Heart left ventricle (tissue), 13 donors: ENCODE data around the gene ABHD16B.
A peak's percentile ranks its signal among the peaks of the same experiment; 100 is the strongest.

Experiments
- POLR2A ChIP-seq, 2 donors: fragments of 450-650 bp; IDR thresholded peaks; one replicate each; pipeline ENCODE4 v1.6.1; 2017; ENCODE audit warnings: antibody characterized with exemption in 2 of 2, mild to moderate bottlenecking in 2 of 2, moderate library complexity in 2 of 2
- TF ChIP-seq, protein P1 (sequence below), 12 donors: fragments of 200-600 bp; sonication (generic) in 4 of 12; IDR thresholded peaks; one replicate each; pipeline versions ENCODE4 v1.5.0 to v1.8.0; 2018 to 2022; ENCODE audit warnings: antibody characterized with exemption in 12 of 12, mild to moderate bottlenecking in 5 of 12
- donor health status: ischemic (EF 13 %, LVEDD 7.1; RV severe dilation, severe dysfunction).
- donor health status: DM: no; HTN: yes; CAD: no.
- donor health status: DM: no; HTN: no; CAD: no.
- donor health status: ischemic (EF 25% LVEDD 6.9; RV normal size, moderate dysfunction).
- donor health status: ischemic (EF 25% LVEDD 5.7; RV mildly dilated, moderate dysfunction).
- donor health status: ischemic (EF 35%, LVEDD 5.7; RV mildly dilated, moderate dysfunction).
- donor health status: nonischemic (EF 11% LVEDD 7.7; RV severe dilation, severe dysfunction).
- donor health status: DM: yes; HTN: yes; CAD: no.
- donor health status: PGD.
- donor health status: ischemic (EF 29% LVEDD 5.4; RV normal size, mild dysfunction).
- donor health status: nonischemic (EF 23%, LVEDD 6.1; RV moderate dilation, normal function).

DNA sequence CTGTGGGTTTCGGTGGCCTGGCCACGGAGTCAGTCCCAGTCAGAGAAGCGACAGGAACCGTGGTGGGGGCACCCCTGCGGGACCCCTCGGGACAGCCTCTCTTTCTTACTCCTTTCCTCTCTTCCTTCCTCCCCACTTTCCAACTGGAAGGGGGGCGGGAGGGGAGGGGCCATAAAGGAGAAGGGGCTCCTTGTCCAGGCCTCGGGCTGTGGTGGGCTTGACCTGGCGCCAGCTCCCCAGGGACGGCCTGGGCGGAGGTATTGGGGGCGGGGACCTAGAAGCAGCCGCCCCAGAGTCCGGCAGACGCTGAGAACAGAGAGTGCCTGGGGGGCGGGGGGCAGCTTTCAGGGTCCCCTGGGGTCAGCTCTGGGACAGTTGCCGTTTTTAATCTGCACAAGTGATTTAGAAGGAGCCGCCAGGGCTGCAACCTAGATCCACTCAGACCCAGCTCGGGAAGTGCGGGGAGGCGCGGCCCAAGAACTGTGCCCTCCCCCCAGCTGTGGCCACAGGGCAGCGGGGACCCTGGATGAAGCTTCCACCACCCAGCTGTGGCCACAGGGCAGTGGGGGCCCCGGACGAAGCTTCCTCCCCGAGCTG, 6.4 kb upstream of the ABHD16B start:
- TF ChIP-seq, protein P1, sequence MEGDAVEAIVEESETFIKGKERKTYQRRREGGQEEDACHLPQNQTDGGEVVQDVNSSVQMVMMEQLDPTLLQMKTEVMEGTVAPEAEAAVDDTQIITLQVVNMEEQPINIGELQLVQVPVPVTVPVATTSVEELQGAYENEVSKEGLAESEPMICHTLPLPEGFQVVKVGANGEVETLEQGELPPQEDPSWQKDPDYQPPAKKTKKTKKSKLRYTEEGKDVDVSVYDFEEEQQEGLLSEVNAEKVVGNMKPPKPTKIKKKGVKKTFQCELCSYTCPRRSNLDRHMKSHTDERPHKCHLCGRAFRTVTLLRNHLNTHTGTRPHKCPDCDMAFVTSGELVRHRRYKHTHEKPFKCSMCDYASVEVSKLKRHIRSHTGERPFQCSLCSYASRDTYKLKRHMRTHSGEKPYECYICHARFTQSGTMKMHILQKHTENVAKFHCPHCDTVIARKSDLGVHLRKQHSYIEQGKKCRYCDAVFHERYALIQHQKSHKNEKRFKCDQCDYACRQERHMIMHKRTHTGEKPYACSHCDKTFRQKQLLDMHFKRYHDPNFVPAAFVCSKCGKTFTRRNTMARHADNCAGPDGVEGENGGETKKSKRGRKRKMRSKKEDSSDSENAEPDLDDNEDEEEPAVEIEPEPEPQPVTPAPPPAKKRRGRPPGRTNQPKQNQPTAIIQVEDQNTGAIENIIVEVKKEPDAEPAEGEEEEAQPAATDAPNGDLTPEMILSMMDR (IDR thresholded peaks at IDR 0.05) = no peak
- TF ChIP-seq POLR2A (IDR thresholded peaks at IDR 0.05) = peak in 1 of 2 donors; percentile 19
